SU-DHL-6 (cell line): Measurements from ENCODE around the gene DYNC1LI1.

Source experiments
- H2AFZ ChIP-seq: fragments of 200-600 bp; sonication (generic); 2 replicates; pipeline ENCODE4 v1.6.1; 2014; ENCODE audit warnings: low read depth, mild to moderate bottlenecking, moderate library complexity, mixed read lengths, antibody characterized with exemption, low read length; ENCODE audit not compliant: severe bottlenecking
- H3F3A ChIP-seq: fragments of 200-600 bp; shearing (Covaris generic); 2 replicates; pipeline ENCODE4 v1.6.0; 2016; ENCODE audit warnings: antibody characterized with exemption, mild to moderate bottlenecking; ENCODE audit not compliant: insufficient read depth
- H3K27ac ChIP-seq: fragments of 200-600 bp; sonication (generic); 2 replicates; pipeline ENCODE4 v1.5.1; 2016; ENCODE audit warnings: low read depth, mild to moderate bottlenecking, low read length, moderate library complexity, mixed read lengths
- H3K27me3 ChIP-seq: fragments of 200-600 bp; sonication (generic), shearing (Covaris generic); 2 replicates; pipeline ENCODE4 v1.6.0; 2014; ENCODE audit warnings: mild to moderate bottlenecking, low read length
- H3K36me3 ChIP-seq: fragments of 200-600 bp; sonication (generic); 2 replicates; pipeline ENCODE4 v1.6.1; 2014; ENCODE audit warnings: mild to moderate bottlenecking, low read length, mixed read lengths
- H3K4me2 ChIP-seq: fragments of 300-600, 200-600 bp; shearing (Covaris generic), sonication (generic); 2 replicates; pipeline ENCODE4 v1.6.0; 2014; ENCODE audit warnings: low read length, low read depth, mild to moderate bottlenecking; ENCODE audit not compliant: poor library complexity, severe bottlenecking
- H3K4me3 ChIP-seq: fragments of 200-600 bp; sonication (generic); 2 replicates; pipeline ENCODE4 v1.5.1; 2014; ENCODE audit warnings: antibody characterized with exemption, low read length, mild to moderate bottlenecking, mixed read lengths; ENCODE audit not compliant: insufficient read depth, poor library complexity, severe bottlenecking
- H3K79me2 ChIP-seq: fragments of 200-600 bp; sonication (generic); 2 replicates; pipeline ENCODE4 v1.6.1; 2014; ENCODE audit warnings: mild to moderate bottlenecking, low read length, moderate library complexity; ENCODE audit not compliant: insufficient read depth
- H3K9ac ChIP-seq: fragments of 200-600 bp; sonication (generic); 2 replicates; pipeline ENCODE4 v1.7.0; 2014; ENCODE audit warnings: mild to moderate bottlenecking, low read length
- H3K9me2 ChIP-seq: fragments of 200-600 bp; sonication (generic); replicated peaks from 2 replicates; pipeline ENCODE4 v1.6.1; 2014; ENCODE audit warnings: low read length; ENCODE audit not compliant: insufficient read depth
- H3K9me3 ChIP-seq: fragments of 200-600 bp; sonication (generic); 2 replicates; pipeline ENCODE4 v1.6.1; 2014; ENCODE audit warnings: low read length, mixed read lengths; ENCODE audit not compliant: insufficient read depth
- H4K20me1 ChIP-seq: fragments of 200-600 bp; sonication (generic); 2 replicates; pipeline ENCODE4 v1.6.1; 2014; ENCODE audit warnings: low read depth, mild to moderate bottlenecking, antibody characterized with exemption, low read length, moderate library complexity, mixed read lengths
- CTCF ChIP-seq: fragments of 200-600 bp; sonication (generic); IDR thresholded peaks from one replicate; pipeline ENCODE4 v1.5.1; 2017; ENCODE audit warnings: antibody characterized with exemption, mild to moderate bottlenecking, low read length, moderate library complexity; ENCODE audit not compliant: insufficient read depth, poor library complexity, severe bottlenecking
- EZH2phosphoT487 ChIP-seq: fragments of 200-600 bp; sonication (generic), shearing (Covaris generic); conservative IDR thresholded peaks from 2 replicates; pipeline ENCODE4 v1.6.1; 2018; ENCODE audit warnings: mild to moderate bottlenecking, antibody characterized with exemption, low read length, moderate library complexity, mixed read lengths

The DYNC1LI1 gene

GRCh38 chr3:32571192-32571485 lies 481 bp upstream of the DYNC1LI1 start:
- Histone ChIP-seq H3K36me3 (0 out of 2 replicates have a peak, but pooled peaks cover 2% of the 10 kb centered on the region), H3K27ac (peak overlapping the region; percentile 16; the same call in 1 of the 2 replicates), H4K20me1 (0 out of 2 replicates have a peak, but pooled peaks cover 3% of the 10 kb centered on the region), H2AFZ (peak overlapping the region; percentile 95), H3K27me3 (no peaks in the 10 kb centered on the region), H3K9me3 (no peaks in the 10 kb centered on the region), H3F3A (0 out of 2 replicates have a peak, but pooled peaks cover 4% of the 10 kb centered on the region), H3K4me2 (peak overlapping the region; percentile 89), H3K4me3 (peak overlapping the region; percentile 73), H3K79me2 (peaks cover 38% of the 10 kb centered on the region), H3K9ac (peak overlapping the region; percentile 91), H3K9me2 (no peaks in the 10 kb centered on the region)
- TF ChIP-seq EZH2phosphoT487 (no peak), CTCF (no peak)

- 0 out of 2 replicates have a peak, but pooled peaks cover 3% of the 10 kb centered on the region for H4K20me1 ChIP-seq
- no peaks in the 10 kb centered on the region for H3K9me2 ChIP-seq
- no peaks in the 10 kb centered on the region for H3K9me3 ChIP-seq
- peak overlapping the region; percentile 64 for H3K27ac ChIP-seq
- 0 out of 2 replicates have a peak, but pooled peaks cover 4% of the 10 kb centered on the region for H3F3A ChIP-seq
- peak overlapping the region; percentile 73 for H3K4me3 ChIP-seq
- peak overlapping the region; percentile 95 for H2AFZ ChIP-seq
- H3K27me3 ChIP-seq, result no peaks in the 10 kb centered on the region
- peak overlapping the region; percentile 91 for H3K9ac ChIP-seq
- peaks cover 52% of the 10 kb centered on the region for H3K79me2 ChIP-seq
- peak overlapping the region; percentile 75 for H3K4me2 ChIP-seq
- peaks cover 6% of the 10 kb centered on the region; the same call in 1 of the 2 replicates for H3K36me3 ChIP-seq
- TF ChIP-seq CTCF (no peak), EZH2phosphoT487 (no peak)
These were observed 878 bp downstream of the DYNC1LI1 start for GRCh38 chr3:32569540-32570420.

GRCh38 chr3:32568953-32569352 lies 1.7 kb downstream of the DYNC1LI1 start:
- Histone ChIP-seq H4K20me1 (0 out of 2 replicates have a peak, but pooled peaks cover 3% of the 10 kb centered on the region), H3K79me2 (peaks cover 60% of the 10 kb centered on the region), H3K27ac (no peak overlapping the region), H2AFZ (no peak overlapping the region), H3K36me3 (peaks cover 6% of the 10 kb centered on the region; the same call in 1 of the 2 replicates), H3K9ac (peak overlapping the region; percentile 91), H3K4me3 (peak overlapping the region; percentile 73), H3K9me3 (no peaks in the 10 kb centered on the region), H3K9me2 (no peaks in the 10 kb centered on the region), H3K27me3 (no peaks in the 10 kb centered on the region), H3F3A (0 out of 2 replicates have a peak, but pooled peaks cover 4% of the 10 kb centered on the region), H3K4me2 (peak overlapping the region; percentile 75)
- TF ChIP-seq EZH2phosphoT487 (no peak), CTCF (no peak)
